Gastroesophageal sphincter (tissue), 3 donors: ENCODE measurements around the gene ADGB.

Experiments used
- EP300 ChIP-seq: sonication (generic); formaldehyde crosslinking; IDR thresholded peaks from one replicate; pipeline ENCODE4 v1.6.1; 2017; ENCODE audit warnings: antibody characterized with exemption, mild to moderate bottlenecking
- POLR2A ChIP-seq, 2 donors: fragments of 450-650 bp; IDR thresholded peaks; one replicate each; pipeline ENCODE4 v1.6.1; 2017; ENCODE audit warnings: antibody characterized with exemption in 2 of 2, mild to moderate bottlenecking in 2 of 2, moderate library complexity in 1 of 2
- POLR2AphosphoS5 ChIP-seq: sonication (generic); formaldehyde crosslinking; IDR thresholded peaks from one replicate; pipeline ENCODE4 v1.6.1; 2017; ENCODE audit warnings: antibody characterized with exemption
- TF ChIP-seq, protein P1 (sequence below), 4 experiments: fragments of 200-600 bp in 2 of 4; fragments of 450-650 bp in 2 of 4; sonication (generic) in 1 of 4; IDR thresholded peaks; one replicate each; pipeline ENCODE4 v1.5.1; 2017 to 2019; ENCODE audit warnings: antibody characterized with exemption in 4 of 4, mild to moderate bottlenecking in 2 of 4, moderate library complexity in 2 of 4

DNA sequence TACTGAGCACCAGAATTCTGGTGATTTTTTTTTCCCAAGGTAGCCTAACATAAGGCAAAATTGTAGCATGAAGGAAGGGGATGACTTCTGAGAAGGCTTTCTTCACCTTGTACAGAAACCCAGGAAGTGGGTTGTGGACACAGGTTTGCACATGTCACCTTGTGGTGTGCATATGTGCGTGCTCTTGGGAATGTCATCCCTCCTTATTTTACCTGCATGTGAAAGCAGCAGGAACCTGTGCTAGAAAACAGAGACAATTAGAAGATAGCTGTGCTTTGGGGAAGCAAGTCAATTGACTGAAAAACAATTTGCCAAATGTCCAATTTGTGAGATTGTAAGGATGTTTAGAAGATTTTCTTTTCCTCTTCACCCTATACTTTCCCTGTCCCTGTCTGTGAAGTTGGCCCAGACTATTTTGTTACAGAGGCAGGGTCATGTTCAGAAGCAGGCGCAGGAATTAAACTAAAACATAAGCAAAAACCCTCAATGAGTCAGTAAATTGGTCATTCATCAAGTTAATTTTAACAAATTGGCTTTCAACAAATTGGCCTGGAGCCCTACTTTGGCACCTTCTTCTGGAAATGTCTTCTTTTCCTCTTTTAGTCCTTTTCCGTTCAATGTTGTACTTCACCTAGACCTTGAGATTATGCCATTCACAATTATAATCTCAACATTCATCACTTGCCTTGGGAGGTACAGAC, 261.2 kb downstream of the ADGB start:
- TF ChIP-seq, protein P1, sequence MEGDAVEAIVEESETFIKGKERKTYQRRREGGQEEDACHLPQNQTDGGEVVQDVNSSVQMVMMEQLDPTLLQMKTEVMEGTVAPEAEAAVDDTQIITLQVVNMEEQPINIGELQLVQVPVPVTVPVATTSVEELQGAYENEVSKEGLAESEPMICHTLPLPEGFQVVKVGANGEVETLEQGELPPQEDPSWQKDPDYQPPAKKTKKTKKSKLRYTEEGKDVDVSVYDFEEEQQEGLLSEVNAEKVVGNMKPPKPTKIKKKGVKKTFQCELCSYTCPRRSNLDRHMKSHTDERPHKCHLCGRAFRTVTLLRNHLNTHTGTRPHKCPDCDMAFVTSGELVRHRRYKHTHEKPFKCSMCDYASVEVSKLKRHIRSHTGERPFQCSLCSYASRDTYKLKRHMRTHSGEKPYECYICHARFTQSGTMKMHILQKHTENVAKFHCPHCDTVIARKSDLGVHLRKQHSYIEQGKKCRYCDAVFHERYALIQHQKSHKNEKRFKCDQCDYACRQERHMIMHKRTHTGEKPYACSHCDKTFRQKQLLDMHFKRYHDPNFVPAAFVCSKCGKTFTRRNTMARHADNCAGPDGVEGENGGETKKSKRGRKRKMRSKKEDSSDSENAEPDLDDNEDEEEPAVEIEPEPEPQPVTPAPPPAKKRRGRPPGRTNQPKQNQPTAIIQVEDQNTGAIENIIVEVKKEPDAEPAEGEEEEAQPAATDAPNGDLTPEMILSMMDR (IDR thresholded peaks at IDR 0.05), result no peak
- TF ChIP-seq POLR2AphosphoS5, result no peak
- no peak for TF ChIP-seq POLR2A (IDR thresholded peaks at IDR 0.05)
- TF ChIP-seq EP300, result no peak
